ENCODE data around the gene DNAL1. TPM values are rescaled to one million over a fixed set of nuclear protein-coding genes. Genes with fewer than 3 reads are reported as not detected.
A peak's percentile ranks its signal among the peaks of the same experiment; 100 is the strongest.

Gene DNAL1
- total and polyA plus RNA-seq, 2 experiments from 2014 or later = 6.0 to 6.9 TPM

GRCh38 chr14:73607241-73607640 is 37.5 kb upstream of the DNAL1 start:
- Histone ChIP-seq H3K9me3 (ENCODE audit: low read depth) (no peaks in the 10 kb centered on the region), H3K4me2 (no peak overlapping the region), H4K20me1 (ENCODE audit: insufficient read depth, poor library complexity, severe bottlenecking) (no peaks in the 10 kb centered on the region), H3K79me2 (no peaks in the 10 kb centered on the region), H2AFZ (no peak overlapping the region), H3K4me1 (ENCODE audit: insufficient read depth) (no peaks in the 10 kb centered on the region), H3K36me3 (replicated peaks; ENCODE audit: insufficient read depth, low read depth) (no peaks in the 10 kb centered on the region), H3K27me3 (no peaks in the 10 kb centered on the region), H3K4me3 (no peak overlapping the region), H3K9me2 (replicated peaks; ENCODE audit: insufficient read depth) (no peaks in the 10 kb centered on the region), H3K27ac (no peak overlapping the region)
- 100% methylated on average over 1 of the region's 1 CpG for whole genome bisulfite sequencing (ENCODE audit: low lambda C conversion rate, missing lambda C conversion rate)
- no peak for DNase-seq (ENCODE audit: low spot score)
- TF ChIP-seq EZH2phosphoT487 (IDR thresholded peaks at IDR 0.05; ENCODE audit: low read depth, severe bottlenecking, unreplicated experiment) = no peak
- TF ChIP-seq CTCF (IDR thresholded peaks at IDR 0.05; ENCODE audit: poor library complexity) = no peak
- TF ChIP-seq EZH2 (IDR thresholded peaks at IDR 0.05; ENCODE audit: borderline replicate concordance) = no peak

- Histone ChIP-seq H3K9me2 (replicated peaks; ENCODE audit: insufficient read depth) (no peaks in the 10 kb centered on the region), H3K27ac (no peak overlapping the region), H3K4me3 (no peak overlapping the region), H3K36me3 (replicated peaks; ENCODE audit: insufficient read depth, low read depth) (no peaks in the 10 kb centered on the region), H3K79me2 (no peaks in the 10 kb centered on the region), H4K20me1 (ENCODE audit: insufficient read depth, poor library complexity, severe bottlenecking) (no peaks in the 10 kb centered on the region), H2AFZ (no peak overlapping the region), H3K9me3 (ENCODE audit: low read depth) (no peaks in the 10 kb centered on the region), H3K27me3 (no peaks in the 10 kb centered on the region), H3K4me1 (ENCODE audit: insufficient read depth) (no peaks in the 10 kb centered on the region), H3K4me2 (no peak overlapping the region)
- TF ChIP-seq EZH2 (IDR thresholded peaks at IDR 0.05; ENCODE audit: borderline replicate concordance) (no peak), CTCF (IDR thresholded peaks at IDR 0.05; ENCODE audit: poor library complexity) (no peak), EZH2phosphoT487 (IDR thresholded peaks at IDR 0.05; ENCODE audit: low read depth, severe bottlenecking, unreplicated experiment) (no peak)
- WGBS (ENCODE audit: low lambda C conversion rate, missing lambda C conversion rate) = 43% methylated on average over 2 of the region's 2 CpGs
- DNase-seq (ENCODE audit: low spot score) = peak; percentile 37
These were observed 34.1 kb upstream of the DNAL1 start for GRCh38 chr14:73610687-73611086.

- no peaks in the 10 kb centered on the region for H4K20me1 ChIP-seq (ENCODE audit: insufficient read depth, poor library complexity, severe bottlenecking)
- H3K4me1 ChIP-seq (ENCODE audit: insufficient read depth) = no peaks in the 10 kb centered on the region
- no peaks in the 10 kb centered on the region for H3K27me3 ChIP-seq
- no peaks in the 10 kb centered on the region for H3K36me3 ChIP-seq (replicated peaks; ENCODE audit: insufficient read depth, low read depth)
- H3K79me2 ChIP-seq = no peaks in the 10 kb centered on the region
- H3K9me3 ChIP-seq (ENCODE audit: low read depth) = no peaks in the 10 kb centered on the region
- TF ChIP-seq EZH2phosphoT487 (IDR thresholded peaks at IDR 0.05; ENCODE audit: low read depth, severe bottlenecking, unreplicated experiment) (no peak), CTCF (IDR thresholded peaks at IDR 0.05; ENCODE audit: poor library complexity) (no peak), EZH2 (IDR thresholded peaks at IDR 0.05; ENCODE audit: borderline replicate concordance) (no peak)
- peak; percentile 80 for DNase-seq (ENCODE audit: low spot score)
- no peaks in the 10 kb centered on the region for H3K9me2 ChIP-seq (replicated peaks; ENCODE audit: insufficient read depth)
- H3K4me3 ChIP-seq = peak within 1 kb of the TSS; percentile 69
- WGBS (ENCODE audit: low lambda C conversion rate, missing lambda C conversion rate) = under 1% methylated on average over 62 of the region's 84 CpGs
- peak within 1 kb of the TSS; percentile 76 for H3K27ac ChIP-seq
- H2AFZ ChIP-seq = peak within 1 kb of the TSS; percentile 88
- peak within 1 kb of the TSS; percentile 87 for H3K4me2 ChIP-seq
These were observed 32.3 kb upstream of the DNAL1 start, which contains the start of gene ACOT6 for GRCh38 chr14:73612339-73613045. Gene ACOT6, plus strand, starts transcription at chr14:73612517. Its CDS starts 55 bp downstream, at chr14:73612572.
